Stimulated activated CD8-positive, alpha-beta memory T cell treated with anti-CD3 and anti-CD28 coated beads, Interleukin-2, amount 100 ng/mL, for 48 hours (primary cell): Measurements from ENCODE around the gene HCK.

Experiments used
- DNase-seq, 2 donors: peaks; one replicate each; pipeline ENCODE4 v3.0.0-alpha.2; 2020; ENCODE audit warnings: low read depth in 2 of 2

Gene HCK

DNA sequence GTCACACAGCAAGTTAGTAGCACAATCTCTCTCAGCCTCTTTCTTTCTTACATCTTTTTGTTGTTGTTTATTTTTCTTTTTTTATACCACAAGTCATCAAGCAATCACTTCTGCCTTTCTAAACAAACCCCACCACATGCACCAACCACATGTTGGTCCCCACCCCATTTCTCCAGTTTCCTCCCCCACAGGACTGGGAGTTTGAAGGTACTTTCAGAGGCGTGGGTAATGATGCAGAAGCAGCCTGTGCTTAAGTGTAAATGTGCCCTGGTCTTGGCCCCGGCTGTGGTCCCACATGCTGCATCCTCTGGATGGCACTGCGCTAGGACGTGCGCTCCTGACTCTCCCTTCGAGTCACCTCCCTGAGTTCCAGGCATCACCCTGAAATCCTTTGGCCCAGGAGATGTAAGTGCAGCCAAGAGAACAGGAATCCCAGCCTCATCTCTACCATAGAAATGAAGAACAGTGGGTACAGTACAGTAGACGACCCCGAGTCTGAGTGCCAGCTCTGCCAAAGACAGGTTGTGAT is 5.7 kb downstream of the HCK start:
- DNase-seq, result no peak

DNA sequence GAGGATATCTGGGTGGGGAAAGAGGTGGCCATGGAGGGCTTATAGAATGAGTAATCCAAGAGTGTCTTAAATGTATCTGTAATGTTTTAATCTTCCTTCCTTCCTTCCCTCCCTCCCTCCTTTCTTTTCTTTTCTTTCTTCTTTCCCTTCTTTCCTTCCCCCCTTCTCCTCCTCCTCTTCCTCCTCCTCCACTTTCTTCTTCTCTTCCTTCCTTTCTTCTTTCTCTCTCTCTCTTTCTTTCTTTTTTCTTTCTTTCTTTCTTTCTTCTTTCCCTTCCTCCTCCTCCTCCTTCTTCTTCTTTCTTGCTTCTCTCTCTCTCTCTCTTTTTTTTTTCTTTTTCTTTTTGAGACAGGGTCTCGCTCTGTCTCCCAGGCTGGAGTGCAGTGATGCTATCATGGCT is 7.1 kb downstream of the HCK start:
- DNase-seq, result no peak

GRCh38 chr20:32062776-32063170 is 10.7 kb downstream of the HCK start:
- no peak for DNase-seq

GRCh38 chr20:32063695-32064094 is 11.7 kb downstream of the HCK start:
- DNase-seq, result no peak

GRCh38 chr20:32064667-32065066 is 12.6 kb downstream of the HCK start:
- no peak for DNase-seq

GRCh38 chr20:32067234-32067821 is 15.3 kb downstream of the HCK start:
- no peak for DNase-seq

DNA sequence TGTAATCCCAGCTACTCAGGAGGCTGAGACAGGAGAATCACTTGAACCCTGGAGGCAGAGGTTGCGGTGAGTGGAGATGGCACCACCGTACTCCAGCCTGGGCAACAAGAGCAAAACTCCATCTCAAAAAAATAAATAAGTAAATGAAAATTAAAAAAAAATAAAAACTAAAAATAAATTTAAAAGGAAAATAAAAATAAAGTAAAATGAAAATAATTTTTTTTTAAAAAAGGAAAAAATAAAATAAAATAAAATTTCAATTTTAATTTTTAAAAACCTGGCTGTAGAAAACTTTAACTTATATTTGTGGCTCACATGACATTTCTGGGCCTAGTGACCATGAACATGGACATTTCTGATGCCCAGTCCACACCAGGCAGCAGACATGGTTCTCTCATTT is 16.1 kb downstream of the HCK start:
- DNase-seq, result no peak

DNA sequence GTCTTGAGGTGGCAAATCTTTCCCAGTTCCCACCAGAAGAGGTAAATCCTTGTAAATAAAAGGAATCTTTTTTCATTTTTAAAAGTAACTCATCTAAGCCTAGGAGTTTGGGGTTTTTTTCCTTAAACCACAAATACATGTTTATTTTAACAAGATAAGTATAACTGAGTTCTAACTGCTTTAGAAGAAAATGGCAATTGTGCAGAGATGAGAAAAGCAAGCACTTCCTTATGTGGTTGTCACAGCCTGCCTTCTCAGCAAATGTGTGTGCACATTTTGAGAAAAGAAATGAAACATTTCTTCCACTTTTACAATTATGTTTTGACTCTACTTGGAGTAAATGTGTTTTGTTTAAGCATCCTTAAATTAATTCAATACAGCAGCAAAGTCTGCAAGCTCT is 17.7 kb downstream of the HCK start:
- no peak for DNase-seq

GRCh38 chr20:32070282-32070681 is 18.2 kb downstream of the HCK start:
- DNase-seq, result no peak

DNA sequence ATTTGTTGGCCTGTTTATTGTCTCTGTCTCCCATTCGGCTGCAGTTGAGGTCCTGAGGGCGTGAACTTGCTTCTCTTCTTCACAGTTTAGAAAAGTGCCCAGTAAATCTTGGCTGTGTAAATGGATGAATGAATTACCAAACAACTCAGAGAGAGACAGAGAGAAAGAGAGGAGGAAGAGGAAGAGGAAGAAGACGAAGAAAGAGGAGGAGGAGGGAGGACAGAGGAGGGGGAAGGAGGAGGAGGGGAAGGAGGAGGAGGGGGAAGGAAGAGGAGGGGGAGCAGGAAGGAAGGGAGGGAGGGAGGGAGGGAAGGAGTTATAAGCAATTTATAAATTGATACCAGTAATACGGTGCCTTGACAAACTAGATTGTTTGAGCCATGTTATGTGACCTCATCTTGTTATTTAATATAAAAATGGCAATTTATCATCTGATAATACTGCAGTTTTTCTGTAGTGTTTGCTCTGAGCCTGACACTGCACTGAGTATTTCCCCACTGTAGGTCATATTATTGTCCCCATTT is 18.7 kb downstream of the HCK start:
- no peak for DNase-seq

GRCh38 chr20:32071395-32072167 is 19.5 kb downstream of the HCK start:
- DNase-seq, result no peak

DNA sequence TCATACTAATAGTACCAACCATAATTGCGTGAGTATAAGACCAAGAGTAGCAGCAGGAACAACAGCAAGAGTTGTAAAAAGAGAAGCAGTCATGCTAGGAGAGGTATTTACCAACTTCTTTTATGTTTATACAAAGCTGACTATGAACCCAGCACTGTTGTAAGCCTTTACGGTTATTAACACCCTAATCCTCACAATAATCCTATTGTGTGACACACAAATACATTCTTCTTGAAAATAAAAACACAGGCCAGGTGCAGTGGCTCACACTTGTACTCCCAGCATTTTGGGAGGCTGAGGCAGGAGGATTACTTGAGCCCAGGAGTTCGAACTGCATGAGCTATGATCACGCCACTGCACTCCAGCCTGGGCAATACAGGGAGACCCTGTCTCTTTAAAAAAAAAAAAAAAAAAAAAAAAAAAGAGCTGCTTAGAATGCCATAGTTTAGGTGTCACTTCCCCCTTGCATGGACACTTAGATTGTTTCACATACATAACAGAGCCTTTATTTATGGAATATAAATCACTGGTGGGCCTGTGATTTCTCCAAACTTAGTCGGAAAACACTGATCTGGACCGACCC is 20.2 kb downstream of the HCK start:
- no peak for DNase-seq

DNA sequence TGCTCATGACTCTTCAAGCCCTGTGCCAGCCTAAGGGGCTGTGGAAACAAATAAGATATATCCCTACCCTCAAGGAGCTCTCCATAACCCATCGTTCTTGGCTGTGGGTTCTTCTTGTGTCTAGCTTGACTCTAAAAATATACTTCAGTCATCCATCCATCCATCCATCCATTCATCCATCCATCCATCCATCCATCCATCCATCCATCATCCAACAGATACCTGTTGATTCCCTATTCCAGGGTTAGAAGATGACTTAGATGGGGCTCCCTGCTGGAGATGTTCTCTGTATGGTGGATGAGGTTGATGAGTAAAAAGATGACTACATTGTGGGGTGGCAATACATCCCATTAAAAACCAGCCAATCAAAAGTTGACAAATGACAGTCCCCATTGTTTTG is 23.5 kb downstream of the HCK start:
- DNase-seq, result no peak

DNA sequence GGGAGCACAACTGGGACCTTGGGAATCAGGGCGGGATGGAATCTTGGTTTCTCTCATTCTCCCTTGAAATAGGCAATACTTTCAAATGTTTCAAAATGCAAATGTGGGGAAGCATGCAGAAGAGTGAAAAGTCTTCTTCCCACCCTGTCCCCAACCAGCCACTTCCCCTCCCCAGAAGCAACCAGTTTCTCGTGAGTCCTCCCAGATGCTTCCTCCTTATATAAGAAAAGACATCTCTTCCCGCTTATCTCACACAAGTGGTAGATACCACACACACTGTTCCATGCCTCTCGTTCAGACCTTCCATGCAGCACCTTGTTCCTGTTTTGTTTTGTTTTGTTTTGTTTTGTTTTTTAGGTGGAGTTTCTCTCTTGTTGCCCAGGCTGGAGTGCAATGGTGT is 25.1 kb downstream of the HCK start:
- DNase-seq, result no peak

GRCh38 chr20:32078322-32078721 is 26.3 kb downstream of the HCK start:
- DNase-seq, result no peak

- DNase-seq, result no peak
Observed at GRCh38 chr20:32078791-32079190, 26.7 kb downstream of the HCK start.

DNA sequence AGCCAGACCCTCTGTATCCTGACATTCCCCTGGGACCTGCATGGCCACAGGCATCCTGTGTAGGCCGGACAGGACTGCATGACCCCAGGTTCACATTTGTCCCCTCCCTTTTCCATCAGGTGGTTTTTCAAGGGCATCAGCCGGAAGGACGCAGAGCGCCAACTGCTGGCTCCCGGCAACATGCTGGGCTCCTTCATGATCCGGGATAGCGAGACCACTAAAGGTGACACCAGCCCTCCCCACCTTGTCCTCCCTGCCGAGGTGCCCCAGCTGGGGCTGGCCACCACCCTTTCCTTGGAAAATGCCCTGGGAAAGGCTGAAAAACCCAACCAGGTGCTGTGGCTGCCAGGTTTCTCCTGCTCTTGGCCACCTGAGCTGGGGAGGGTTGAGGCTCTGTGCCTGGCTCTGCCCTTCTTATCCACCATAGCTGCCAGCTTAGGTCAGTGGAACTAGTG is 27.6 kb downstream of the HCK start:
- DNase-seq, result no peak

DNA sequence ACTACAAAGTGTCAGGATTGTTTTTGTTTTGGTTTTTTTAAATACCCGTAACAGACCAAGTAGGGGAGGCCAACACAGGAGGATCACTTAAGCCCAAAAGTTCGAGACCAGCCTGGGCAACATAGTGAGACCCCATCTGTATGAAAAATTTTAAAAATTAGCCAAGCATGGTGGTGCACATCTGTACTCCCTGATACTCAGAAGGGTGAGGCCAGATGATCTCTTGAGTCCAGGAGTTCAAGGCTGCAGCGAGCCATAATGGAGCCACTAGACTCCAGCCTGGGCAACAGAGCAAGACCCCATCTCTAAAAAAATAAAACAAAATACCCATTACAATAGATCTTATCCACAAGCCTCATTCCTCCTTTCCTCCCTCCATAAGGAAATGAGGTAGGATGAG is 28.7 kb downstream of the HCK start:
- DNase-seq, result no peak

- DNase-seq, result no peak
Observed at GRCh38 chr20:32083469-32083868, 31.4 kb downstream of the HCK start.

DNA sequence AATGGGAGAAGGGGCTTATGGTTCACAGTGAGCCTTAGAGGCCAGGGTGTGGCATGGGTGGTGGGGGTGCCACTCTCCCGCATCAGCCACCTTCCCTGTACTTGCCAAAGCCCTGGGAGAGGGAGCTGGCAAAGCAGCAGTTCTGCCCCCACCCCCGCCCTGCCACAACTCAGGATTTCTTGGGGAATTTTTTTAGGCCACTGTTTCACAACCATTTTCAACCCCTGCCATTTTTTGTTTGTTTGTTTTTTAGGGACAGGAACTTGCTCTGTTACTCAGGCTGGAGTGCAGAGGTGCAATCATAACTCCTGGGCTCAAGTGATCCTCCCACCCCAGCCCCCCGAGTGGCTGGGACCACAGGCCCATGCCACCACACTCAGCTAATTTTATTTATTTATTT is 35.0 kb downstream of the HCK start:
- DNase-seq, result no peak

DNA sequence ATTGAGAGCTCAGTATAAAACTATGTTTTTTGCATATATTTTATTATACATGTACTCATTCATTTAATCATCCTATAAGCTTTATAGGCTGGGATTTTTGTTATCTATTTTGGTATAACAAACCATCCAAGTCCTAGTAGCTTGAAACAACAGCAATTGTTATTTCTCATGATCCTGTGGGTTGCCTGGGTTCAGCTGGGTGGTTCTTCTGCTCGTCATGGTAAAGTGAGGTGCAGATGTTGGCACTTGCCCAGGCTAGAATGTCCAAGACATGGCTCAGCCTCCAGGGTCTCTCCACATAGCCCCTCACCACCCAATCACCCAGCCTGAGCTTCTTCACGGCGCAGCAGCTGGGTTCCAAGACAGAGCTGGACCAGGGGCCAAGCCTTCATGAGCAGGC is 36.7 kb downstream of the HCK start:
- no peak for DNase-seq

DNA sequence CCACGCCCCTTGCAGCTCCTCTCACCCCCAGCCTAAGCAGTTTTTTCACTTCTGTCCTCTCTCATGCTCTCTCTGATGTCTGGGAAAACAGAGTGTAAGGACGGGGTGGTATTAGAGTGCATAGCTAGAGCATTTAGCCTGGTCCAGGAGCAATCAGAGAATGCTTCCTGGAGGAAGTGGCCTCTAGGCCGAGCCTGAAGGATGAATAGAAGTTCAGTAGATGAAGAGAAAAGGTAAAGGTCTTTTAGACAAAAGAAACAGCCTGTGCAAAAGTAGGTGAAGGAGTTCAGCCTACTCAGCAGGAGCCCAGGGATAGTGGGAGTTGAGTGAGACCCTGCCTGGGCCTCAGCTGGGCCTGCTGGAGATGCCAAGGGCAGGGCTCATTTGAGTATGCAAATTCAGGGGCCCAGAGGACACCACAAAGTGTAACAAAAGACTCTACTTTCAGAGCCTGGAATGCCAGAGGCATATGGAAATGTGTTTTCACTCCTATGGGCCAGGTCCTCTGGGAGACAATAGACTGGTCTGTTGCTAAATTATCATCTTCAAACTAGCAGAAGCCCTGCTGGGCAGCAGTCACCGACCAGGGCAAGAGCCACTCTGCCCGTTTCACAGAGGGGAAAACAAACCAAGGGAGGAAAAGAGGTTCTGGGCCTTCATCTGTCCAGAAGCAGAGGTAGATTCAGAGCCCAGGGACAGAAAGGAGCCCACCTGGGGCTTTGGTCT is 37.8 kb downstream of the HCK start:
- DNase-seq, result no peak
